GM18951 (cell line): ENCODE measurements around the gene DYNC2H1.
"Not testable (repeated sequence)": the region's sequence is repeated elsewhere in the genome, so short reads cannot be mapped to it uniquely, and the experiment has no call there.

Experiments used
- POLR2A ChIP-seq: IDR thresholded peaks from 4 replicates; pipeline ENCODE4 v1.6.1; 2011; ENCODE audit warnings: mild to moderate bottlenecking; ENCODE audit not compliant: insufficient read length, insufficient read depth; ENCODE audit errors: extremely low read depth
- in situ Hi-C: fragments of 300-500 bp; cut with MboI; formaldehyde crosslinking; loops from one replicate; pipeline ENCODE4 v1.12.0; 2022; ENCODE audit warnings: low sequenced_read_pairs, mixed read lengths, inconsistent platforms; ENCODE audit not compliant: unreplicated experiment

Gene DYNC2H1

GRCh38 chr11:103091064-103091800, 18.0 kb upstream of the DYNC2H1 start:
- TF ChIP-seq POLR2A, result no peak
- in situ Hi-C loops, result no loop called here

DNA sequence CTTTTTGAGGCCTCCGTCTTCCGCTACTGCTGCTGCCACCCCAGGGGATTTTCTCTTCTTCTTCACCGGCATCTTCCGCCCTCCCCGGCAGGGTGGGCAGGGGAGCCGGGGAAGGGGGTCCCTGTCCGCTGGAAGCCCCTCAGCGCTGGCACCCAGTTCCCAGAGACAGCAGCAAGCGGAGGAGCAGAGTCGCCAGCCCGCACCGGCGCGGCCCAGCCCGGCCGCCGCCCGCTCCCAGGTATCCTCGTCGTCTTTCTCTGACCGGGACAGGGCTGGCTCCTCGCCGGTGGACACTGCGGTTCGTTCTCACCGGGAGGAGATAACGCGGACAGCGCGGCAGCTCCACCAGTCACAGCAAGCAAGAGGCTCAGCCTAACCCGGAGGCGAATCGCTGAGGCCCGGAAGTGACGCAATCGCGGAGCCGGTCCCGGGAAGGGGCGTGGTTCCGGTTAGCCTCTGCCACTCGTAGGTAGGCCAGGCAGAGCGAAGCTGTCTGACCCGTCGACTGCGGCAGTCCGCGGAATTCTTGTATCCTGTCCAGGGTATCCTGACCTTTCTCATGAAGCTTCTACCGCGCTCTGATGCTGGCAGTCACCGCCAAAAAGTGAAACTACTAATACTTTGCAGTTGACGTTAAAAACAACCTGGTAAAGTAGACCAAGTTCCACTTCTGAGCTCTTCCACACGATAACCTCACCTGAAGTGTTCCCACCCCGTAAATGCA, 17.3 kb upstream of the DYNC2H1 start, which contains the start of gene DCUN1D5:
TSS of gene DCUN1D5 (minus strand) at position 360 of the 724 bp plus-strand sequence. CDS start at position 72, 288 bp downstream.
- TF ChIP-seq POLR2A, result peak; percentile 93

GRCh38 chr11:103097279-103097678, 11.9 kb upstream of the DYNC2H1 start:
- no peak for TF ChIP-seq POLR2A
- in situ Hi-C loops, result no loop called here

More for the DNA sequence above, 17.3 kb upstream of the DYNC2H1 start, which contains the start of gene DCUN1D5:
- in situ Hi-C loops, result no loop called here

DNA sequence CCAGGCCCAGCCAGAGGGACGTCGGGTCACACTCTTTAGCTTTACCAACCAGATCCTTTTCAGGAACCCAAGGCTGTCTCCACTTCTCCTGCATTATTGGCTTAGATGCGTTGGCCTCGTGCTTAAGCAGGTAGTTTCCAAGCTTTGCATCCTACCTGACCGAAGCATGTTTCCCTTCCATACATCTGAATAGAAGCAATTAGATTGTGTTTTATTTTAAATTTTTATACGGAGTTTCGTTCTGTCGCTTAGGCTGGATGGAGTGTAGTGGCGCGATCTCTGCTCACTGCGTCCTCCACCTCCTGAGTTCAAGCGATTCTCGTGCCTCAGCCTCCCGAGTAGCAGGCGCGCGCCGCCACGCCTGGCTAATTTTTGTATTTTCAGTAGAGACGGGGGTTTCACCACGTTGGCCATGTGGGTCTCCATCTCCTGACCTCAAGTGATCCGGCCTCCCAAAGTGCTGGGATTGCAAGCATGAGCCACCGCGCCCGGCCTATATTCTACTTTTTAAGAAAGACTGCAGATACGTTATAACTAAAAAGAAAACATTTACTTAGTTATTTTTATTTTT, 677 bp downstream of the DYNC2H1 start:
- no peak for TF ChIP-seq POLR2A
- in situ Hi-C loops, result no loop called here

GRCh38 chr11:103110391-103110790, 1.2 kb downstream of the DYNC2H1 start:
- in situ Hi-C loops, result no loop called here
- TF ChIP-seq POLR2A, result no peak

GRCh38 chr11:103111400-103111799, 2.2 kb downstream of the DYNC2H1 start:
- no peak for TF ChIP-seq POLR2A
- in situ Hi-C loops, result no loop called here

DNA sequence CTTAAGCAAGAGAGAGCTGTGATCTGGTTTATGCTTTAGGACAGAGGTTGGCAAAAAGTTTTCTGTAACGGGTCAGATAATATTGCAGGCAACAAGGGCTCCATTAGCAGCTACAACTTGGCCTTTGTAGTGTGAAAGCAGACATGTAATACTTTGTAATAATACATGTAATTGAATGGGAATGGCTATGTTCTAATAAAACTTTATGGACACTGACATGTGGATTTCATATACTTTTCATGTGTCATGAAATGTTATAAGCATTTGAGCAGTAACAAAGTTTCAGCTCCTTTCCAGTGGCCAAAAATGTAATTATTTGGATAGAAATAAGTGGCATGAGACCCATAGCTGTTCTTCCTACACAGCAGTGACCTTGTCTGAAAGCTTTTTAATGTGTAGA, 3.1 kb downstream of the DYNC2H1 start:
- in situ Hi-C loops, result no loop called here
- no peak for TF ChIP-seq POLR2A

- no peak for TF ChIP-seq POLR2A
- in situ Hi-C loops, result no loop called here
These were observed 5.6 kb downstream of the DYNC2H1 start for GRCh38 chr11:103114836-103115235.

GRCh38 chr11:103125462-103125861, 16.2 kb downstream of the DYNC2H1 start:
- in situ Hi-C loops, result no loop called here
- no peak for TF ChIP-seq POLR2A

- in situ Hi-C loops, result not testable (repeated sequence)
These were observed 32.8 kb downstream of the DYNC2H1 start for GRCh38 chr11:103141986-103142385.

- in situ Hi-C loops, result no loop called here
These were observed 38.4 kb downstream of the DYNC2H1 start for GRCh38 chr11:103147627-103148026.

DNA sequence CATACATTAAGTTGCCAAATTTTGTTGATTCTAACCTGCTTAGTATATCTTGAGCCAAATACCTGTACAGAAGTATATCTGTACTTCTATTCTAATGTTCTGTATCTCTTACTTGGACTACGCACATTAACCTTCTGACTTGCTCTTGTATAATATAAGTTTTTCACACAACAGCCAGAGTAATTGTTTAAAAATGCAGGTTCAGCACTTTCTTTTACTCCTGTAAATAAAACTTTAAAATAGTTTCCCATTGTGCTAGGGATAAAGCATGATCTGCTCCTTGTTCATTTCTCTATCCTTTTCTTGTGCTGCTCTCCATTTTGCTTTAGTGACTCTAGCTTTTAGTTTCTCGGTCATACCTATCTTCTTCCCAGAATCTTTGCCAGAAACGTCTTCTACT, 48.3 kb downstream of the DYNC2H1 start:
- in situ Hi-C loops, result no loop called here
- TF ChIP-seq POLR2A, result no peak

More at GRCh38 chr11:103147627-103148026, 38.4 kb downstream of the DYNC2H1 start:
- TF ChIP-seq POLR2A, result no peak

GRCh38 chr11:103164093-103164796, 55.0 kb downstream of the DYNC2H1 start:
- in situ Hi-C loops, result no loop called here
- no peak for TF ChIP-seq POLR2A
